ENCODE results near the gene MACROD1.

The MACROD1 gene

DNA sequence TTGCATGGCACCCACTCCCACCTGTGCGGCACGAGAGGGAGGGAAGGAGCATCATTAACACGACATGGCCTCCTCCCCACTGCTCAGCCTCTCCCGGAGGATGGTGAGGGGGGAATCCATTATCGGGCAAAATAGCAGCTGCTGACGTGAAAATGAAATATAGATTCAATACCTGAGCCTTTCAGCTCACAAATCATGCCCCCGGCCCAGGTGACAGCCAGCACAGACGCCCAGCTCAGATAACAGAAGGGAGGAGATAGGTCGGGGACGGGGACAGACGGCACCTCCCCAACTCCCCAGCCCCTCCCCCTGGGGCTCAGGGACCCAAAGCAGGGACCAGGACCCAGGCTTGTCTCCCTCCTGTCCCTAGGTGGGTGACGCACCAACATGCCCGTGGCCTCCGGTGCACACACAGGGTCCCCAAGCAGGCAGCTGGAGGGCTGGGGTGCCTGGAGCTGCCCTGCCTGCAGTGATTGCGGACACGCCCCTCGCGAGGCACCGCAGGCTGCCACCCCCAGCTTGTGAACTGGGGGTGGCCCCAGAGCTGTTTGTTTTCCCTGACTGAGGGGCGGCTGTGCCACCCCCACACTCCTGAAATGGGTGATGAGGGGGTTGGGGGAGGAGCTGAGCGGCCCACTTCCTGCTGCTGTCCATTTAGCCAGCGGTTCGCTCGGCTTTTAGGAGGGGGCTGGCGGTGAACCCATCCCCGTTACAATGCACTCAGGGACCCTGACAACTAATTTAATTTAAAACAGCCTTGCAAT is 98.5 kb downstream of the MACROD1 start:
- TF ChIP-seq CTCF (IDR thresholded peaks at IDR 0.05; ENCODE audit: low read depth, low read length), result no peak
- no peak for DNase-seq (ENCODE audit: extremely low read depth, low read depth)

DNA sequence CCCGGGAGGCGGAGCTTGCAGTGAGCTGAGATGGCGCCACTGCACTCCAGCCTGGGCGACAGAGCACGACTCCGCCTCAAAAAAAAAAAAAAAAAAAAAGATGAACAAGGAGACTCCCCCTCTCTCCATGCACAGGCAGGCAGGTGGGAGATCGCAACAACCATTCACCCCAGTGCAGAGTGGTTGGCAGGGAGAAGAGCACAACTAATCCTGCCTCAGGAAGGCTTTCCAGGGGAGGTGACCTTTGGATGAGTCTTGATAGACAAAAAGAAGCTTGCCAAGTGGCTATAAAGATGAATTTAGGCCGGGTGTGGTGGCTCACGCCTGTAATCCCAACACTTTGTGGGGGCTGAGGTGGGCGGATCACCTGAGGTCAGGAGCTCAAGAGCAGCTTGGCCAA is 100.2 kb downstream of the MACROD1 start:
- no peak for TF ChIP-seq CTCF (IDR thresholded peaks at IDR 0.05; ENCODE audit: low read depth, low read length)
- DNase-seq (ENCODE audit: extremely low read depth, low read depth), result no peak

- DNase-seq (ENCODE audit: extremely low read depth, low read depth), result no peak
- TF ChIP-seq CTCF (IDR thresholded peaks at IDR 0.05; ENCODE audit: low read depth, low read length), result no peak
Observed at GRCh38 chr11:64065141-64065465, 100.8 kb downstream of the MACROD1 start.

DNA sequence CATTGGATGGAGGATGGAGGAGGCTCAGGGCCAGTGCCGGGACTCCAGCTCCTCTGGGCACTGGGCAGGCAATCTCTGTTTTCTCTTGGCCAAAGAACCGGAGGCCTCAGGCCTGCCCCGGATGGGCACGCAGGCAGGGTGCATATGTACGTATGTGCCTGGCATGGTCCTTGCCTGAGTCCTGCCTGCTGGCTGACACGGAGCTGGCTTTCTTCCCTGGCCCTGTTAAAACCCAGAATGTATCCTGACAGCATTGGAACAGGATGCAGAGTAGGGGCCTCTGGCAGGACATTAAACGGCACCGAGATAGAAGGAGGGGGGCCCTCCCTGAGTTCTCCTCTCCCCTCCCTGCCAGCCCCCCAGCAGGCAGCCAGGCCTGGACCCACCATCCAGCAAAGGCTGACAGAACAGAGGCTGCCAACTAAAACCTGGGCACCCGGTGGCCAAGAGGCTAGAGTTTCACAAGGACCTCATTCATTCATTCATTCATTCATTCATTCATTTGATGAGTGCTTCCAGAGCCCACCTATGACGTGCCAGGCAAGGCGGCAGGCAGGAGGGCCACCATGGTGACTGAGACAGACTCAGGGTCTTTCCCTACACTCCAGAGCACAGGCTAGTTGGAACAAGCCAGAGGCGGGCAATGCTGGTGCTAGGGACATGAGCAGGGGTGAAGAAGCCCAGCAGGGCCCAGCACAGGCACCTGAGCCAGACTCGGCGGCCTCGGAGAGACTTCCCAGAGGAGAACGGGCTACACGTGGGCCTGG is 101.4 kb downstream of the MACROD1 start:
- no peak for TF ChIP-seq CTCF (IDR thresholded peaks at IDR 0.05; ENCODE audit: low read depth, low read length)
- no peak for DNase-seq (ENCODE audit: extremely low read depth, low read depth)

DNA sequence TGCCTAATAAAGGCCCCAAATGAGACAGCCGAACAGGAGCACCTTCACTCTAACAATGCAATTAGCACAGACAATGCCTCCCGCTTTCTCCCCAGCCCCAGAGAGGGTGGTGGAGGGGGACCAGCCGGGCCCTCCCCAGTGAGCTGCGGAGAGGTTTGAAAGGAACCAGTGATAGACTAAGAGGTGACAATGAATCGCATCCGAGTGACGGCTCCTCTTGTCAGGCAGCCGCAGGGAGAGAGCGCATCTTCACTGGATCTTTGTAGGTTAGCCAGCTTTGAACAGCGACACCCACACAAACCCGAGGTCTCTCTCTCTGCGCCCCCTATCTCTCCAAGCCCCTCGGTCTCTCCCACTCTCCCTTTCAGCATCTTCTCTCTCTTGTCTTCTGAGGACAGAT is 102.1 kb downstream of the MACROD1 start:
- TF ChIP-seq CTCF (IDR thresholded peaks at IDR 0.05; ENCODE audit: low read depth, low read length), result no peak
- DNase-seq (ENCODE audit: extremely low read depth, low read depth), result no peak

DNA sequence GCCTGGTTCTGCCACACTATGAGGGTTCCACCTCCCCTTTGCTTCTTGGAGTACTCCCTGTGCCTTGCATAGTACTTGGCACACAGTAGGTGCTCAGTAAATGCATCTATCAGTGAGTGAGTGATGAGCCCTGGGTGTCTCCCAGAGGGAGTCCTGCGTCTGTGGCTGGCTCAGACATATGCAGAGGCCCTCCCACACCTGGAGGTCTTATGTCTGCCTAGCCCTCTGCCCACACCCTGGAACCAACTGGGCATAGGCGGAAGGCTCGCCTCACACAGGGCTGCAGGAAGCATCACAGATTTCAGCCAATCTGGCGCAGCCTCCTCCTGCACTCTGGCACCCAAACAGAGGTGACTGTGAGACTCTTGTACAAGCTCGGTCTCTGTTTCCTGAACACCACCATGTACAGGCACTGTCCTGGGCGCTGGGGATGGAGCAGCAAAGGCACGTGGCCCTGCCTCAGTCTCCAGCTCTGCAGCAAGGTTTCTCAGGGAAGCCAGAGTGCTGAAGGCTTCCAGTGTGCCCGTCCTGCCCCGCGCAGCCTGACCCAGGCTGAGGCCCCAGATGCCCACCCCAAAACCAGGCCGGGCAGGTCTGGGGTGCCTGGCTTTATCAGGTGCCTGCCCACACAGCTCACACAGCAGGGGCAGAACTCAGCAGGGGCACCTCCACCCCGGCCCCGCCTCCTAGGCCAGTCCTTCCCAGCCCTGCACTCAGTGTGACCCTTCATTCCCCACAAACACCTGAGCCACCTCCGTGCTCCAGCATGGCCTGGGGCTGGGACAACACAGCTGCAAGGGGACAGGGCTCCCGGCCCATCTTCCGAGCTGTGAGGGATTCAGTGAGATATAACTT is 103.5 kb downstream of the MACROD1 start:
- DNase-seq (ENCODE audit: extremely low read depth, low read depth), result no peak
- no peak for TF ChIP-seq CTCF (IDR thresholded peaks at IDR 0.05; ENCODE audit: low read depth, low read length)
